ENCODE data around the gene TULP3.

Gene TULP3

DNA sequence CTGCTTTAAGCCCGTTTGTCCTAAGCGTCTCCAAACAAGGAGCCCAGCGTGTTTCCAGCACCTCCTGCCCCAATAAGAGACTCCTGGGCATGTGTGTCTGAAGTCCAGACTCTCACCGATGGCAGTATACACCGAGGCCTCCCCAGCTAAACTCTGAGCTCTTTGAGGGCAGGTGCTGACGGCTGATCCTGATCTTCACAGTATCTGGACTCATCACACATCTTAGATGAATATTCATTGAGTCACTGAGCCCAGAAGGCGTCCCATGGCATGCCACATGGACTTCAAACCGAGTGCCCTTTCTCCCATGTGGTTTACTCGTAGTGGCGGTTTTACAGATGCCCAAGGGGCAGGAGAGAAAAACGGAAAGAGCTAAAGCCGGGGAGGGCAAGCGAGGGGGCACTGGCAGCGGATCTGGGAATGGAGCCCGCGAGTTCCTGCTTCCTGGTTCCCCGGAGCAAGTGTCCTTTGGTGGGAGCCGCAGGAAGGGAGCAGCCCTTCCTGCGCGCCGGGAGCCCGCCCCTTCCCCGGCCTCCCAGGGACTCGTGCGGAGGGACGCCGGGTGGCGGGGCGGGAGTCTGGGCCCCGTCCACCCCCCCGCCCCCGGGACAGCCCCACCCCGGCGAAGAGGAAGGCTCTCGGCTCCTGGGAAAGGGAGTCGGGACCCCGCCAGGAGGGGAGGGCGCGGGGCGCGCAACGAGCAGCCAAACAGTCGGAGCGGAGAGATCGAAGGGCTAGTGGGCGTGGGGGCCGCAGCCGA, 67.9 kb downstream of the TULP3 start:
- Histone ChIP-seq H3K27ac (no peak overlapping the region), H3K9me3 (no peaks in the 10 kb centered on the region), H3K36me3 (no peaks in the 10 kb centered on the region), H3K4me3 (ENCODE audit: low read depth in 1 of 2, low read length in 1 of 2) (no peak overlapping the region), H3K4me1 (ENCODE audit: control insufficient read depth in 1 of 2, insufficient read depth in 1 of 2, low read depth in 1 of 2, low read length in 1 of 2) (no peaks in the 10 kb centered on the region), H3K27me3 (peaks cover 79% of the 10 kb centered on the region)
- TF ChIP-seq, protein P1, sequence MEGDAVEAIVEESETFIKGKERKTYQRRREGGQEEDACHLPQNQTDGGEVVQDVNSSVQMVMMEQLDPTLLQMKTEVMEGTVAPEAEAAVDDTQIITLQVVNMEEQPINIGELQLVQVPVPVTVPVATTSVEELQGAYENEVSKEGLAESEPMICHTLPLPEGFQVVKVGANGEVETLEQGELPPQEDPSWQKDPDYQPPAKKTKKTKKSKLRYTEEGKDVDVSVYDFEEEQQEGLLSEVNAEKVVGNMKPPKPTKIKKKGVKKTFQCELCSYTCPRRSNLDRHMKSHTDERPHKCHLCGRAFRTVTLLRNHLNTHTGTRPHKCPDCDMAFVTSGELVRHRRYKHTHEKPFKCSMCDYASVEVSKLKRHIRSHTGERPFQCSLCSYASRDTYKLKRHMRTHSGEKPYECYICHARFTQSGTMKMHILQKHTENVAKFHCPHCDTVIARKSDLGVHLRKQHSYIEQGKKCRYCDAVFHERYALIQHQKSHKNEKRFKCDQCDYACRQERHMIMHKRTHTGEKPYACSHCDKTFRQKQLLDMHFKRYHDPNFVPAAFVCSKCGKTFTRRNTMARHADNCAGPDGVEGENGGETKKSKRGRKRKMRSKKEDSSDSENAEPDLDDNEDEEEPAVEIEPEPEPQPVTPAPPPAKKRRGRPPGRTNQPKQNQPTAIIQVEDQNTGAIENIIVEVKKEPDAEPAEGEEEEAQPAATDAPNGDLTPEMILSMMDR (IDR thresholded peaks at IDR 0.05) = no peak

DNA sequence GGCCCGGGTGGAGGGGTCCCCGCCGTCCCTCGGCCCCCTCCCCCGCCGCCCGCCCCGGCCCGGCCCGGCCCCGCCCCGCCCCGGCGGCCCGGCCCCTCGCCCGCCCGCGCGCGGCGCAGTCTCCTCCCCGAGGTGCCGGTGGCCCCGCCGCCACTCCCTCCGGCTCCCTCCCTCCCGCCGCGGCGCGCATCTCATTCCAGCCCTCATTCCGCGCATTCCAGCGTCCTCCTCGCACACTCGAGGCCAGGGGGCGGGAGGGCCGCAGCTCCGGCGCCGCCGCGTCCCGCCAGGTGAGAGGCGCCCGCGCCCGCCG, 68.5 kb downstream of the TULP3 start, which contains the start of gene TEAD4:
TSS of gene TEAD4 (plus strand) at position 206 of the 313 bp plus-strand sequence.
- no peak within 1 kb of the TSS for H3K4me3 ChIP-seq (ENCODE audit: low read depth in 1 of 2, low read length in 1 of 2)
- no peaks in the 10 kb centered on the region for H3K9me3 ChIP-seq
- TF ChIP-seq, protein P1 (IDR thresholded peaks at IDR 0.05) = no peak
- H3K4me1 ChIP-seq (ENCODE audit: control insufficient read depth in 1 of 2, insufficient read depth in 1 of 2, low read depth in 1 of 2, low read length in 1 of 2) = no peaks in the 10 kb centered on the region
- peaks cover 85% of the 10 kb centered on the region for H3K27me3 ChIP-seq
- H3K27ac ChIP-seq = no peak within 1 kb of the TSS
- no peaks in the 10 kb centered on the region for H3K36me3 ChIP-seq

DNA sequence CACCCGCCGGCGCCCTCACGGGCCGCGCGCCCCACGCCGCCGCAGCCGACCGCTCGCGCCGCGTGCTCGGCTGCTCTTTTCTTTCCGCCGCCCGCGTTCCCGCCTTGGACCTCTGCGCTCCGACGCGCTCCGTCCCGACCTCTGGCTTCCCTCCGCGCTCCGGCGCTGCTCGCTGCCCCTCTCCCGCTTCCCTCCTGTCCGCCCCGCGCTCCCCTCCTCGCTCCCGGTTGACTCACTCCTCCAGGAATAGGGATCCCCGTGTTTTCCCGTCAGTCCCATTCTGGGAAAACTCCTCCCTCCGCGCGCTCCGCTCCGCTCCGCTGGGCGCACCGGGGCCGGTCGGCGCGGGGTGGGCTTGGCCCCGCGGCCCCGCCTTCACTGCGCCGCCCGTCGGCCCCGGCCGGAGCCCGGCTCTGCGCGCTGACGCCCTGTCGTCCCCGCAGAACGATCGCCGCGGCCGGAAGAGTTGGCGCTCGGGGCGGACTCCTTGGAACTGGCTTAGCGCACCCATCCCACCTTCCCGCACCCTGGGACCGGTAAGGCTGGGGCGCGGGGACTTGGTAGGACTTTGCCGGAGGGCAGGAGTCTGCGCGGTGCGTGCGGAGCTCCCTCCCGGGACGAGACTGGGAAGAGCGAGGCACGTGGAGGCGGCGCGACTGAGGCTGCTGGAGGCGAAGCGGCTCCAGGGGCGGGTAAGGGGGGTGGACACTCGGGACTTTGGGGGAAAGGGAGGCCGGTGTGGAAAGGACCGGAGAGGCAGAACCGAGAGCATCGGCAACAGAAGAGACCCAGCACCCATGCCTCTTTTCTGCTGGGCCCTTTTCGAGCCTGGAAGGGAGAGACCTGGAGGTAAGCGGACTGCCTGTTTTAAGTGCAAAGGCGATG, 69.1 kb downstream of the TULP3 start:
- peaks cover 88% of the 10 kb centered on the region for H3K27me3 ChIP-seq
- no peaks in the 10 kb centered on the region for H3K36me3 ChIP-seq
- H3K9me3 ChIP-seq = no peaks in the 10 kb centered on the region
- no peaks in the 10 kb centered on the region for H3K4me1 ChIP-seq (ENCODE audit: control insufficient read depth in 1 of 2, insufficient read depth in 1 of 2, low read depth in 1 of 2, low read length in 1 of 2)
- no peak overlapping the region for H3K4me3 ChIP-seq (ENCODE audit: low read depth in 1 of 2, low read length in 1 of 2)
- H3K27ac ChIP-seq = no peak overlapping the region
- TF ChIP-seq, protein P1 (IDR thresholded peaks at IDR 0.05) = no peak

DNA sequence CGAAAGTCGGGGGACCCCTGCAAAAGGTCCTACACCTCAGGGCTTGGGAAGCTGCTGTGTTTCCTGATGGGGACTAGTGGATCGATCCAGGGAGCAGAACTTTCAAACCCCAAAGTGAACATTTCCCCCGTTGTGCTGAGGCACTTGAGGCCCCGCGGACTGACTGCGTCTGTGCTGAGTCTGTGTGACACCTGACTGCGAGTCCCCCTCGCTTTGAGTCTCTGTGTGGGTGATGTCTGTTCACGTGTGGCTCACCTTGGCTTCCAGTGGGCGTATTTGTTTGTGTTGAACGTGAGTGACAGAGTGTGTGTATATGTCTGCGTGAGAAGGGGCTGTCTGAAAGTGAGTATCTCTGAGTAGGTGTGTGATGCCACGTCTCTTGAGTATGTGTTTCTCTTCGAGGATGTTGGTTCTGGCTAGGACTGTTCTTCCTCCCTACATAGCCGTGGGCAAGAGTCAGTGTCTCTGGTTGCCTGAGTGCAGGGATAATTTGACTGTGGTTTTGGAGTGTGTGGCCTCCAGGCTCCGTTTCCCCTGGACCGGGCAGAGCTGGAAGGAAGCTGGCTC, 69.8 kb downstream of the TULP3 start:
- Histone ChIP-seq H3K36me3 (no peaks in the 10 kb centered on the region), H3K27ac (no peak overlapping the region), H3K27me3 (peaks cover 91% of the 10 kb centered on the region), H3K4me3 (ENCODE audit: low read depth in 1 of 2, low read length in 1 of 2) (no peak overlapping the region), H3K9me3 (no peaks in the 10 kb centered on the region), H3K4me1 (ENCODE audit: control insufficient read depth in 1 of 2, insufficient read depth in 1 of 2, low read depth in 1 of 2, low read length in 1 of 2) (no peaks in the 10 kb centered on the region)
- TF ChIP-seq, protein P1 (IDR thresholded peaks at IDR 0.05) = no peak

DNA sequence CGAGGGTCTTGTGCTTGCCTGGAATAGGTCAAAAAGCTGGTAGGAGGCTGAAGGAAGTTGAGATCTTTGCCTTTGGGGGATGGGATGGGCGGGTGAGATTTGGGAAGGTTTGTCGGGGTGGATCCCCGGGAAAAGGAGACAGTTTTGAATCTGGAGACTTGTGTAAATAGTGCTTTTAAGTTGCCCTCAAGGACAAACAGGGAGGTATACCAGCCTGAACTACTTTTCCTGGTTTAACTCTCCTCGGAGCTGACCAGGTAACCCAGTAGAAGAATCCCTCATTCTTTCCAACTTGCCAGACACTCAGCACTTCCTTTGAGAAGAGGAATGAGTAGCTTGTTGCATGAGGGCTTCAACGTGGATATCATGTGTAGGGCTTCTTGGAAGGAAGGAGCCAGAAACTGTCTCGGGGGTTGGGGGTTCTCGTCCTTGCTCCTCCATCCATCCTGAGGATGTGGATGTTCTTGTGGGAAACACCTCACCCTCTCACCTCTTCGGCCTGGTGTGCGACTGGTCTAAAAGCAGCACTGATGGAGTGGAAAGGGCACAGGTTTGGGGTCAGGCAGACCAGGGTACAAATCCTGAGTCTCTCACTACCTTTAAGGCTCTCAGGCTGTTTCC, 70.4 kb downstream of the TULP3 start:
- Histone ChIP-seq H3K4me3 (ENCODE audit: low read depth in 1 of 2, low read length in 1 of 2) (no peak overlapping the region), H3K9me3 (no peaks in the 10 kb centered on the region), H3K27me3 (peaks cover 85% of the 10 kb centered on the region), H3K4me1 (ENCODE audit: control insufficient read depth in 1 of 2, insufficient read depth in 1 of 2, low read depth in 1 of 2, low read length in 1 of 2) (no peaks in the 10 kb centered on the region), H3K27ac (no peak overlapping the region), H3K36me3 (no peaks in the 10 kb centered on the region)
- TF ChIP-seq, protein P1 (IDR thresholded peaks at IDR 0.05) = no peak
